SK-N-SH (cell line): Measurements from ENCODE around the gene BMF. TPM values are rescaled to one million over a fixed set of nuclear protein-coding genes. Genes with fewer than 3 reads are reported as not detected.

Experiments used
- CTCF ChIA-PET: fragments of 300-600, 350-600 bp; formaldehyde crosslinking; extraction: SDS; loops from one replicate; lab custom pipeline; 2021; lab: Yijun Ruan, JAX
- POLR2A ChIA-PET: fragments of 350-600 bp; sonication (Branson Sonifier 250); formaldehyde crosslinking; extraction: SDS; loops from one replicate; lab custom pipeline; 2020; ENCODE audit warnings: antibody characterized with exemption, inconsistent platforms; lab: Yijun Ruan, JAX
- DNase-seq: peaks from one replicate; pipeline ENCODE4 v3.0.0; 2012
- H2AFZ ChIP-seq: fragments of 200-600 bp; sonication (generic); 2 replicates; pipeline ENCODE4 v1.8.1; 2016; ENCODE audit warnings: antibody characterized with exemption, mild to moderate bottlenecking, low read depth
- H3F3A ChIP-seq: fragments of 200-600 bp; sonication (generic); replicated peaks from 2 replicates; pipeline ENCODE3; 2016; ENCODE audit warnings: antibody characterized with exemption, mild to moderate bottlenecking; ENCODE audit not compliant: insufficient read depth
- H3K27ac ChIP-seq, 2 experiments: fragments of 200-500 bp in 1 of 2; fragments of 200-600 bp in 1 of 2; sonication (Bioruptor generic) in 1 of 2; sonication (generic), shearing (Covaris generic) in 1 of 2; 2 replicates each; pipeline versions ENCODE4 v1.5.1 to v1.6.1; 2014 to 2016; ENCODE audit warnings: low read depth in 2 of 2, inconsistent platforms in 1 of 2, low read length in 1 of 2, mild to moderate bottlenecking in 1 of 2, mixed read lengths in 1 of 2
- H3K27me3 ChIP-seq: fragments of 200-600 bp; sonication (generic), shearing (Covaris generic); 2 replicates; pipeline ENCODE4 v1.6.1; 2016; ENCODE audit warnings: mixed run types; ENCODE audit not compliant: insufficient read depth
- H3K36me3 ChIP-seq, 2 experiments: fragments of 200-500 bp in 1 of 2; fragments of 200-600 bp in 1 of 2; sonication (Bioruptor generic) in 1 of 2; sonication (generic) in 1 of 2; replicated peaks in 1 of 2; 2 replicates each; pipeline versions ENCODE3 to v1.5.1; 2014 to 2016; ENCODE audit warnings: low read length in 1 of 2, mild to moderate bottlenecking in 1 of 2; ENCODE audit not compliant: insufficient read depth in 2 of 2, control insufficient read depth in 1 of 2
- H3K4me1 ChIP-seq, 2 experiments: fragments of 200-500 bp in 1 of 2; fragments of 200-600 bp in 1 of 2; sonication (Bioruptor generic) in 1 of 2; sonication (generic), shearing (Covaris generic) in 1 of 2; 2 replicates each; pipeline versions ENCODE4 v1.5.1 to v1.6.1; 2014 to 2016; ENCODE audit warnings: low read depth in 1 of 2, low read length in 1 of 2, mixed run types in 1 of 2; ENCODE audit not compliant: insufficient read depth in 2 of 2, control insufficient read depth in 1 of 2
- H3K4me2 ChIP-seq: fragments of 200-600 bp; sonication (generic), shearing (Covaris generic); 2 replicates; pipeline ENCODE4 v1.6.1; 2017; ENCODE audit warnings: mixed run types
- H3K4me3 ChIP-seq, 2 experiments: fragments of 200-500 bp in 1 of 2; fragments of 200-600 bp in 1 of 2; sonication (Bioruptor generic) in 1 of 2; sonication (generic), shearing (Covaris generic) in 1 of 2; 2 replicates each; pipeline versions ENCODE4 v1.5.1 to v1.8.1; 2014 to 2016; ENCODE audit warnings: low read depth in 2 of 2, inconsistent platforms in 1 of 2, low read length in 1 of 2, mild to moderate bottlenecking in 1 of 2, mixed read lengths in 1 of 2, moderate library complexity in 1 of 2
- H3K79me2 ChIP-seq: fragments of 200-600 bp; sonication (generic); 2 replicates; pipeline ENCODE4 v1.8.1; 2017; ENCODE audit warnings: mild to moderate bottlenecking; ENCODE audit not compliant: insufficient read depth
- H3K9ac ChIP-seq: fragments of 200-600 bp; sonication (generic); 2 replicates; pipeline ENCODE4 v1.6.1; 2017; ENCODE audit warnings: mixed run types
- H3K9me2 ChIP-seq: fragments of 200-600 bp; sonication (generic); 2 replicates; pipeline ENCODE4 v1.6.1; 2017; ENCODE audit warnings: mixed run types
- H3K9me3 ChIP-seq: fragments of 200-600 bp; sonication (generic); 2 replicates; pipeline ENCODE4 v1.6.1; 2017; ENCODE audit warnings: mixed run types, mild to moderate bottlenecking, moderate library complexity
- H4K20me1 ChIP-seq: fragments of 200-600 bp; sonication (generic); 2 replicates; pipeline ENCODE4 v1.6.1; 2017; ENCODE audit warnings: mild to moderate bottlenecking, mixed run types; ENCODE audit not compliant: insufficient read depth
- CHD2 ChIP-seq: fragments of 150-350 bp; IDR thresholded peaks from 2 replicates; pipeline ENCODE4 v1.6.1; 2018; ENCODE audit warnings: low read length; ENCODE audit not compliant: partially characterized antibody
- EZH2phosphoT487 ChIP-seq: fragments of 200-600 bp; sonication (generic); IDR thresholded peaks from 2 replicates; pipeline ENCODE4 v1.6.1; 2017; ENCODE audit warnings: low read depth, mixed run types, mild to moderate bottlenecking, antibody characterized with exemption, moderate library complexity, borderline replicate concordance
- FOSL2 ChIP-seq: IDR thresholded peaks from 2 replicates; pipeline ENCODE4 v1.4.0; 2012; ENCODE audit warnings: low read depth, mild to moderate bottlenecking, moderate library complexity, borderline replicate concordance
- FOXJ3 ChIP-seq: sonication (generic); formaldehyde crosslinking; IDR thresholded peaks from 2 replicates; pipeline ENCODE4 v1.5.1; 2020; ENCODE audit warnings: mild to moderate bottlenecking, missing genetic modification reagents
- GABPA ChIP-seq: IDR thresholded peaks from 2 replicates; pipeline ENCODE4 v1.4.0; 2012; ENCODE audit warnings: low read depth, mild to moderate bottlenecking
- GATA2 ChIP-seq: sonication (generic); formaldehyde crosslinking; IDR thresholded peaks from 2 replicates; pipeline ENCODE4 v1.5.0; 2020; ENCODE audit warnings: mild to moderate bottlenecking, missing genetic modification reagents
- JUND ChIP-seq: IDR thresholded peaks from 2 replicates; pipeline ENCODE4 v1.4.0; 2012
- MAX ChIP-seq: IDR thresholded peaks from 2 replicates; pipeline ENCODE4 v1.4.0; 2012; ENCODE audit warnings: low read depth
- MEF2A ChIP-seq: IDR thresholded peaks from 2 replicates; pipeline ENCODE4 v1.4.0; 2012; ENCODE audit warnings: low read depth, borderline replicate concordance
- NFIC ChIP-seq: IDR thresholded peaks from 2 replicates; pipeline ENCODE4 v1.4.0; 2012; ENCODE audit warnings: borderline replicate concordance
- NRF1 ChIP-seq: IDR thresholded peaks from 2 replicates; pipeline ENCODE4 v1.6.1; 2012; ENCODE audit warnings: low read depth, mild to moderate bottlenecking, low read length
- POLR2AphosphoS5 ChIP-seq: IDR thresholded peaks from 2 replicates; pipeline ENCODE4 v1.6.1; 2012; ENCODE audit warnings: low read depth, low read length
- RXRA ChIP-seq: IDR thresholded peaks from 2 replicates; pipeline ENCODE4 v1.4.0; 2012; ENCODE audit warnings: low read depth, mild to moderate bottlenecking, borderline replicate concordance
- SIN3A ChIP-seq: IDR thresholded peaks from 2 replicates; pipeline ENCODE4 v1.6.1; 2012; ENCODE audit warnings: low read depth, mild to moderate bottlenecking, low read length, moderate library complexity, borderline replicate concordance
- SMC3 ChIP-seq: IDR thresholded peaks from 2 replicates; pipeline ENCODE4 v1.6.1; 2012; ENCODE audit warnings: low read depth, low read length, improper control_type of control experiment
- TCF12 ChIP-seq: IDR thresholded peaks from 2 replicates; pipeline ENCODE4 v1.4.0; 2012
- ZBTB33 ChIP-seq: IDR thresholded peaks from 2 replicates; pipeline ENCODE4 v1.4.0; 2012; ENCODE audit warnings: low read depth, borderline replicate concordance
- WGBS: methylation state at CpG from one replicate; pipeline ENCODE4 v1.1.6; 2017; ENCODE audit warnings: low lambda C conversion rate; 5-methylcytosine and 5-hydroxymethylcytosine counted together
- polyA plus RNA-seq, 3 experiments: library from polyadenylated mRNA; depleted of rRNA; stranded (reverse); fragments of >200 nt; gene quantifications; 2 replicates each; pipeline ENCODE4 v1.2.3, GENCODE V29; 2012
- TF ChIP-seq, protein P1 (sequence below): fragments of 150-350 bp; IDR thresholded peaks from 2 replicates; pipeline ENCODE4 v1.6.1; 2017; ENCODE audit warnings: antibody characterized with exemption, low read length, low read depth, borderline replicate concordance
- TF ChIP-seq, protein P2 (sequence below): IDR thresholded peaks from 2 replicates; pipeline ENCODE4 v1.4.0; 2012; ENCODE audit warnings: low read depth, borderline replicate concordance

Gene BMF
- polyA plus RNA-seq, 1 of the 3 experiments (the other 2 are of a cell fraction): 0.72 TPM

DNA sequence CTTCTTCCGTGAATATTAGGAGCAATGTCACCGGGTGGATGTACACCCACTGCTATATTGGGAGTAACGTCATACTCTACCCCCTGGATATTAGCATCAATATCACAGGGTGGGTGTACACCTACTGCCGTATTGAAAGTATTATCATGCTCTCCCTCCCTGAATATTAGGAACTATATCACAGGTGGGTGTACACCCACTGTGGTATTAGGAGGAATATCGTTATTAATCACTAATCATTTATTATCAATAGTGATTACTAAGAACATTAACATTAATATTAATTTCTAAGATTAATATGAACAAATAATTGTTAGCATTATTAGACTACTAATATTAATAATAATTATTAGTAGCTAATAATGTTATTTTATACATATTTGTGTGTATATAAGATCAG, 21.4 kb upstream of the BMF start:
- Histone ChIP-seq H3K27ac (no peak overlapping the region), H3K9ac (no peak overlapping the region), H3K9me3 (no peaks in the 10 kb centered on the region), H4K20me1 (no peaks in the 10 kb centered on the region), H3K27me3 (peaks cover 20% of the 10 kb centered on the region; the same call in 1 of the 2 replicates), H2AFZ (no peak overlapping the region), H3K4me2 (no peak overlapping the region), H3K79me2 (no peaks in the 10 kb centered on the region), H3K4me1 (no peaks in the 10 kb centered on the region), H3F3A (no peaks in the 10 kb centered on the region), H3K4me3 (no peak overlapping the region), H3K9me2 (no peaks in the 10 kb centered on the region), H3K36me3 (no peaks in the 10 kb centered on the region)
- DNase-seq: no peak
- 24% methylated on average over 5 of the region's 5 CpGs for WGBS
- ChIA-PET POLR2A (no interaction called here), CTCF (no interaction called here)
- no peak for TF ChIP-seq TCF12
- TF ChIP-seq SIN3A: no peak
- no peak for TF ChIP-seq EZH2phosphoT487
- TF ChIP-seq, protein P1, sequence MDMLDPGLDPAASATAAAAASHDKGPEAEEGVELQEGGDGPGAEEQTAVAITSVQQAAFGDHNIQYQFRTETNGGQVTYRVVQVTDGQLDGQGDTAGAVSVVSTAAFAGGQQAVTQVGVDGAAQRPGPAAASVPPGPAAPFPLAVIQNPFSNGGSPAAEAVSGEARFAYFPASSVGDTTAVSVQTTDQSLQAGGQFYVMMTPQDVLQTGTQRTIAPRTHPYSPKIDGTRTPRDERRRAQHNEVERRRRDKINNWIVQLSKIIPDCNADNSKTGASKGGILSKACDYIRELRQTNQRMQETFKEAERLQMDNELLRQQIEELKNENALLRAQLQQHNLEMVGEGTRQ: no peak
- no peak for TF ChIP-seq MAX
- TF ChIP-seq POLR2AphosphoS5: no peak
- TF ChIP-seq ZBTB33: no peak
- TF ChIP-seq JUND: no peak
- no peak for TF ChIP-seq GABPA
- TF ChIP-seq MEF2A: no peak
- no peak for TF ChIP-seq GATA2 (CRISPR knock-in tag)

GRCh38 chr15:40128766-40129660, 20.3 kb upstream of the BMF start:
- Histone ChIP-seq H3K4me3 (no peak overlapping the region), H3K9me2 (no peaks in the 10 kb centered on the region), H3K27ac (no peak overlapping the region), H3K79me2 (no peaks in the 10 kb centered on the region), H3K27me3 (peaks cover 20% of the 10 kb centered on the region; the same call in 1 of the 2 replicates), H4K20me1 (no peaks in the 10 kb centered on the region), H3F3A (no peaks in the 10 kb centered on the region), H3K4me1 (no peaks in the 10 kb centered on the region), H3K9ac (no peak overlapping the region), H3K36me3 (no peaks in the 10 kb centered on the region), H3K4me2 (no peak overlapping the region), H2AFZ (no peak overlapping the region), H3K9me3 (no peaks in the 10 kb centered on the region)
- ChIA-PET CTCF (no interaction called here), POLR2A (no interaction called here)
- WGBS: 68% methylated on average over 27 of the region's 27 CpGs
- DNase-seq: no peak
- TF ChIP-seq, protein P2, sequence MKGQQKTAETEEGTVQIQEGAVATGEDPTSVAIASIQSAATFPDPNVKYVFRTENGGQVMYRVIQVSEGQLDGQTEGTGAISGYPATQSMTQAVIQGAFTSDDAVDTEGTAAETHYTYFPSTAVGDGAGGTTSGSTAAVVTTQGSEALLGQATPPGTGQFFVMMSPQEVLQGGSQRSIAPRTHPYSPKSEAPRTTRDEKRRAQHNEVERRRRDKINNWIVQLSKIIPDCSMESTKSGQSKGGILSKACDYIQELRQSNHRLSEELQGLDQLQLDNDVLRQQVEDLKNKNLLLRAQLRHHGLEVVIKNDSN: no peak
- no peak for TF ChIP-seq FOXJ3
- TF ChIP-seq RXRA: no peak
- TF ChIP-seq, protein P1: no peak
- no peak for TF ChIP-seq FOSL2
- no peak for TF ChIP-seq CHD2
- TF ChIP-seq POLR2AphosphoS5: no peak
- TF ChIP-seq ZBTB33: no peak
- TF ChIP-seq GABPA: no peak
- TF ChIP-seq SMC3: no peak
- TF ChIP-seq JUND: no peak
- no peak for TF ChIP-seq NFIC
- no peak for TF ChIP-seq NRF1
- TF ChIP-seq EZH2phosphoT487: no peak
